Measurements from ENCODE around the gene SCRN1. TPM values are rescaled to one million over a fixed set of nuclear protein-coding genes. Genes with fewer than 3 reads are reported as not detected.

Gene SCRN1
- total and polyA plus RNA-seq, 2 of the 4 experiments (the other 2 are of a cell fraction): 57.1 to 124 TPM

- in situ Hi-C loops (cut with MboI; ENCODE audit: low sequenced_read_pairs): no loop called here
- 57% methylated on average over 1 of the region's 2 CpGs; no CpG with 5 or more reads in 1 of the 2 experiments for WGBS, 2 experiments (ENCODE audit: extremely low coverage in 2 of 2, insufficient read length in 1 of 2)
- Histone ChIP-seq H3K4ac (ENCODE audit: low read depth, low read length) (no peak overlapping the region), H3K9me1 (ENCODE audit: insufficient read depth, low read length) (peaks cover 14% of the 10 kb centered on the region), H3K79me1 (ENCODE audit: low read depth in 1 of 2, low read length in 2 of 2) (peaks cover 36 to 78% of the 10 kb centered on the region in 2 experiments), H3K4me3 (ENCODE audit: insufficient read depth, low read depth, low read length) (no peak overlapping the region), H4K5ac (ENCODE audit: low read depth, low read length) (no peak overlapping the region), H3K27me3 (ENCODE audit: control insufficient read depth, insufficient read depth, low read length) (no peaks in the 10 kb centered on the region), H2BK15ac (ENCODE audit: low read depth, low read length) (no peak overlapping the region), H3K23ac (ENCODE audit: low read depth, low read length) (peak overlapping the region; percentile 44; the same call in 1 of the 2 replicates), H2AK9ac (replicated peaks; ENCODE audit: low read depth, low read length, poor library complexity) (no peak overlapping the region), H4K8ac (ENCODE audit: low read depth in 2 of 2, low read length in 2 of 2) (no peak overlapping the region), H3K4me1 (ENCODE audit: control insufficient read depth, insufficient read depth, low read length) (peaks cover 4% of the 10 kb centered on the region; the same call in 1 of the 2 replicates), H3K18ac (ENCODE audit: low read depth, low read length) (no peak overlapping the region), H2BK5ac (ENCODE audit: low read depth, low read length, poor library complexity, severe bottlenecking) (no peak overlapping the region), H4K20me1 (ENCODE audit: insufficient read depth, low read length) (peaks cover 59% of the 10 kb centered on the region), H2BK20ac (ENCODE audit: low read depth, low read length) (no peak overlapping the region), H2AFZ (replicated peaks; ENCODE audit: low read length, poor library complexity) (no peak overlapping the region), H3K27ac (ENCODE audit: insufficient read depth, low read length) (no peak overlapping the region), H2AK5ac (ENCODE audit: low read depth, low read length) (no peak overlapping the region), H3K14ac (replicated peaks; ENCODE audit: low read depth, low read length) (no peak overlapping the region), H3K4me2 (ENCODE audit: low read depth, low read length) (no peak overlapping the region), H2BK120ac (ENCODE audit: low read depth, low read length) (no peak overlapping the region), H4K91ac (ENCODE audit: insufficient read depth, low read depth, low read length) (no peak overlapping the region), H3K9me3 (ENCODE audit: control insufficient read depth, insufficient read depth, low read length) (no peaks in the 10 kb centered on the region), H3K56ac (ENCODE audit: extremely low read depth, insufficient read depth, low read length) (no peak overlapping the region), H3K9ac (ENCODE audit: low read depth, low read length) (no peak overlapping the region), H3K36me3 (ENCODE audit: control insufficient read depth, insufficient read depth, low read length) (peaks cover 17% of the 10 kb centered on the region)
- ATAC-seq (ENCODE audit: low read depth): no peak
- POLR2A ChIA-PET (ENCODE audit: unreplicated experiment): no interaction called here
- BruUV-seq (replicated peaks): no TSS peak
- dilution Hi-C loops (cut with HindIII; ENCODE audit: low sequenced_read_pairs, unreplicated experiment): no loop called here
- TF ChIP-seq BHLHE40 (IDR thresholded peaks at IDR 0.05; ENCODE audit: low read depth, low read length) (no peak), FOS (IDR thresholded peaks at IDR 0.05; ENCODE audit: low read depth, low read length) (no peak), MXI1 (IDR thresholded peaks at IDR 0.05; ENCODE audit: borderline replicate concordance, low read depth, low read length) (no peak), POLR2A (IDR thresholded peaks at IDR 0.05; ENCODE audit: low read depth, low read length) (no peak), CEBPB (IDR thresholded peaks at IDR 0.05; ENCODE audit: low read depth, low read length) (no peak), CTCF (conservative IDR thresholded peaks at IDR 0.05; ENCODE audit: low read depth, low read length) (no peak), ELK1 (IDR thresholded peaks at IDR 0.05; ENCODE audit: borderline replicate concordance, low read depth, low read length) (no peak), NFE2L2 (IDR thresholded peaks at IDR 0.05; ENCODE audit: low read depth, low read length) (no peak), SMC3 (IDR thresholded peaks at IDR 0.05; ENCODE audit: low read depth, low read length) (no peak), RCOR1 (IDR thresholded peaks at IDR 0.05; ENCODE audit: insufficient replicate concordance, low read length) (no peak), RAD21 (IDR thresholded peaks at IDR 0.05; ENCODE audit: low read length) (no peak), MAZ (IDR thresholded peaks at IDR 0.05; ENCODE audit: borderline replicate concordance, low read depth, low read length) (no peak), USF2 (IDR thresholded peaks at IDR 0.05; ENCODE audit: low read depth, low read length) (no peak), MAFK (IDR thresholded peaks at IDR 0.05; ENCODE audit: low read depth, low read length) (no peak), RFX5 (IDR thresholded peaks at IDR 0.05; ENCODE audit: low read depth, low read length) (no peak)
- no peak for DNase-seq
- intact Hi-C loops (cut with micrococcal nuclease): no loop called here
- CTCF ChIA-PET: no interaction called here
Measured at GRCh38 chr7:29969738-29970137, 19.9 kb downstream of the SCRN1 start.

All from IMR-90 (cell line).